Measurements from ENCODE around the gene DLGAP1. TPM values are rescaled to one million over a fixed set of nuclear protein-coding genes. Genes with fewer than 3 reads are reported as not detected.

DLGAP1 gene
- total RNA-seq, 1 donor from 2014 or later = 2.0 TPM

DNA sequence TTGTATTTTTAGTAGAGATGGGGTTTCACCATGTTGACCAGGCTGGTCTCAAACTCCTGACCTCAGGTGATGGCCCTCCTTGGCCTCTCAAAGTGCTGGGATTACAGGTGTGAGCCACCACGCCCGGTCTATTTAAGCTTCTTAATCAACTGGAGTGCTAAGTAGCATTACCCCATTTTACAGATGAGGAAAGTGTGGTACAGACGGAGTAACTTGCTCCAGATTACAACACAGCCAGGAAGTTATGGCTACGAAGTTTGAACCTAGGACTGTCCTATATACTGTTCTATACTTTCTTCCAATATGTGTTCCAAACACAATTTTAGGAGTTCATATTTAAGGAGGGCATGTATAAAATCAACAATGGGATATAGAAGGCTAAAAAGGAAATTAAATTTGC, 807.5 kb downstream of the DLGAP1 start:
- no peak for DNase-seq (ENCODE audit: low spot score in 2 of 2)
- intact Hi-C loops (cut with DNase I) = no loop called here
- TF ChIP-seq, protein P1, sequence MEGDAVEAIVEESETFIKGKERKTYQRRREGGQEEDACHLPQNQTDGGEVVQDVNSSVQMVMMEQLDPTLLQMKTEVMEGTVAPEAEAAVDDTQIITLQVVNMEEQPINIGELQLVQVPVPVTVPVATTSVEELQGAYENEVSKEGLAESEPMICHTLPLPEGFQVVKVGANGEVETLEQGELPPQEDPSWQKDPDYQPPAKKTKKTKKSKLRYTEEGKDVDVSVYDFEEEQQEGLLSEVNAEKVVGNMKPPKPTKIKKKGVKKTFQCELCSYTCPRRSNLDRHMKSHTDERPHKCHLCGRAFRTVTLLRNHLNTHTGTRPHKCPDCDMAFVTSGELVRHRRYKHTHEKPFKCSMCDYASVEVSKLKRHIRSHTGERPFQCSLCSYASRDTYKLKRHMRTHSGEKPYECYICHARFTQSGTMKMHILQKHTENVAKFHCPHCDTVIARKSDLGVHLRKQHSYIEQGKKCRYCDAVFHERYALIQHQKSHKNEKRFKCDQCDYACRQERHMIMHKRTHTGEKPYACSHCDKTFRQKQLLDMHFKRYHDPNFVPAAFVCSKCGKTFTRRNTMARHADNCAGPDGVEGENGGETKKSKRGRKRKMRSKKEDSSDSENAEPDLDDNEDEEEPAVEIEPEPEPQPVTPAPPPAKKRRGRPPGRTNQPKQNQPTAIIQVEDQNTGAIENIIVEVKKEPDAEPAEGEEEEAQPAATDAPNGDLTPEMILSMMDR (IDR thresholded peaks at IDR 0.05) = no peak
- Histone ChIP-seq H3K27me3 (no peaks in the 10 kb centered on the region), H3K27ac (no peak overlapping the region), H3K4me3 (no peak overlapping the region), H3K36me3 (no peaks in the 10 kb centered on the region), H3K4me1 (peaks cover 0 to 5% of the 10 kb centered on the region in 2 donors), H3K9me3 (no peaks in the 10 kb centered on the region)

DNA sequence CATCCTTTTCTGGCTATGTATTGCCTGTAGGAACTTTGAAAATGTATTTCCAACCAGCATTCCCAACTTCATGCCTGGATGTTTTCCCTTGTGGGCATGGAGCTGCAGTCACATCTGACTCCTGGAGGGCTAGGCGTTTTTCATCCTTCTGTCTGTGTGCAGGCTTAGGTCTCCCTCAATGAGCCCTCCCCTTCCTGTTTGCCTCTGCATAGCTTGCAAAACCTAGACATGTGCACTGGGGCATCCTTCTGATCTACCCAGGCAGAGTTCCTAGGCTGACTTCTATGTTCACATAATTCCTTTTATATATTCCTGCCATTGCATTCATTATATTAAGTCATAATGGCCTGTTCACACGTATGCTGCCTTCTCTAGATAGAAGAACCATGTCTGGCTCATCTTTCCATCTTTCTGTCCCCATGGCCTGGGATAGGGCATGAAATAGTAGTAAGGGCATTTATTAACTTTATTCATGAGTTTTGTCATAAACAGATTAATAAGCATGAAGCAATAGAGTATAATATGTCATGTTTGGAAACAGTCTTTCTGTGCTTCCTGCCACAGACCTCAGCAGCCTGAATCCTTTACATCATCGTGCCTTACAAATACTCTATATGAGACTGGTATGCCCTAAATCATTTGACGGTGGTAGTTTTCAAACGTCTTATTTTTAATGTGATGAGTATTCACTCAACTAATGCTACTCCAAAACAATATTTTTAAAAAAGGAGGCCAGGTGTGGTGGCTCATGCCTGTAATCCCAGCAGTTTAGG, 809.5 kb downstream of the DLGAP1 start:
- no peak for DNase-seq (ENCODE audit: low spot score in 2 of 2)
- intact Hi-C loops (cut with DNase I) = no loop called here
- H3K36me3 ChIP-seq = no peaks in the 10 kb centered on the region
- TF ChIP-seq, protein P1 (IDR thresholded peaks at IDR 0.05) = no peak
- no peak overlapping the region for H3K4me3 ChIP-seq
- H3K9me3 ChIP-seq = no peaks in the 10 kb centered on the region
- H3K4me1 ChIP-seq = peaks cover 0 to 3% of the 10 kb centered on the region in 2 donors
- H3K27ac ChIP-seq = no peak overlapping the region
- no peaks in the 10 kb centered on the region for H3K27me3 ChIP-seq

DNA sequence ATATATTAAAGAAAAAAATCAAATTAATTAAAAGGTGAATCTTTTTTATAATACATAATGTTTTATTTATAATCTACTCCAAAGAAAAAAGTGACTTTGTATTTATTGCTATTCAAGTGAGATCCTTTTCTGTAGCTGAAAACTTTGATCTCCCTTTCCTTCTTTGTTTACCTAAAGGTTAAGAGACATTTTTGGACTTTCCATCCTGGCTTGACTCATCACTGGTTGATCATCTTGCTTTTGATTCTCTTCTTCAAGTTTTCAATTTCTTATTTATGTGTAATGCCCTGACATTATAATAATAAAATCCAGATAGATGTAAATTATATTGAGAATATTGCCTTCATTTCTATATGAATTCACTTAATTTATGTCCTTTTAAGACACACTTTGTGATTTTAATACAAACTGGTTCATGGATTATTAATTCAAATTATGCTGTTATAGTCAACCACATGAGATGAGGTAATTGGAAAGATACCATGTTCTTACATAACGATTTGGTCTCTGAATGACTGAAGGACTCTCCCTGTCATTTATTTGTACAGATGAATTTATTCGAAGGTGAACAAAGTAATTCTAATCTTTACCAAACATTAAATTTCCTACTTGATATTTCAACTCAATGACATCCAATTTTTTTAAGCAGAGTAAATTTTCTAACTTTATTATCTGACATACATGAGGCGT, 820.7 kb downstream of the DLGAP1 start:
- DNase-seq (ENCODE audit: low spot score in 2 of 2) = no peak
- Histone ChIP-seq H3K36me3 (no peaks in the 10 kb centered on the region), H3K27me3 (no peaks in the 10 kb centered on the region), H3K9me3 (no peaks in the 10 kb centered on the region), H3K4me1 (no peaks in the 10 kb centered on the region), H3K27ac (no peak overlapping the region), H3K4me3 (no peak overlapping the region)
- TF ChIP-seq, protein P1 (IDR thresholded peaks at IDR 0.05) = no peak
- intact Hi-C loops (cut with DNase I) = no loop called here

DNA sequence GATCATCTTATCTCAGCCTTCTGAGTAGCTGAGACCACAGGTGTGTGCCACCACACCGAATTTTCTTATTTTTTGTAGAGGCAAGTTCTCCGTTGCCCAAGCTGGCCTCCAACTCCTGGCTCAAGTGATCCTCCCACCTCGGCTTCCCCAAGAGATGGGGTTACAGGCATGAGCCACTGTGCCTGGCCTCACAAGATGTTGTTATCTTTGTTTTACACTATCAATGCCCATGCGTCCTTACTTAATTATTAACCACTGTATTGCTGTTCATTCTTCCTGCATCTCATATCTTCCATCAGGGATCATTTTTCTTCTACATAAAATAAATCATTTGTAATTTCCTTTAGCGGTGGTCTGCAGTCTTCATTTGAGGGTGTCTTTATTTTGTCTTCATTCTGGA, 823.2 kb downstream of the DLGAP1 start:
- Histone ChIP-seq H3K27me3 (no peaks in the 10 kb centered on the region), H3K27ac (no peak overlapping the region), H3K36me3 (no peaks in the 10 kb centered on the region), H3K4me3 (no peak overlapping the region), H3K4me1 (no peaks in the 10 kb centered on the region), H3K9me3 (no peaks in the 10 kb centered on the region)
- intact Hi-C loops (cut with DNase I) = no loop called here
- DNase-seq (ENCODE audit: low spot score in 2 of 2) = peak in 1 of 2 donors; percentile 38
- TF ChIP-seq, protein P1 (IDR thresholded peaks at IDR 0.05) = no peak

DNA sequence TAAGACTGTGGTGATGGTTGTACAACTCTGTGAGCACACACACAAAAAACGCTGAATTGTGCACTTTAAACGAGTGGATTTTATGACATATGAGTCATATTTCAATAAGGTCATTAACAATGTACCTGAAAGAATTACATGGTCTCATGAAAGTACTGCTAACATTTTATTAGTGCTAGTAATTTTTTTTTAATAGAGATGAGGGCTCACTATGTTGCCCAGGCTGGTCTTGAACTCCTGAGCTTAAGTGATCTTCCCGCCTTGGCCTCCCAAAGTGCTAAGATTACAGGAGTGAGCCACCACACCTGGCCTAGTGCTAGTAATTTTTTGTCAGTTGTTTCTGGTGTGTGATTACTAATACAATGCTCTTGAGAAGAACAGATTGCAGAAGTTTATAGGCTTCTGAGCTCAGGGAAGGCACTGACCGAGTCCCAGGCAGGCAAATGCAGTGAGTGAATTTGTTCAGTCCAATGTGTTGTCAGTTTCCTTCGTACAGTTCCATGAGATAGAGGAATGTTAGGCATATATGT, 828.1 kb downstream of the DLGAP1 start:
- TF ChIP-seq, protein P1 (IDR thresholded peaks at IDR 0.05) = no peak

More for the DNA sequence above, 828.1 kb downstream of the DLGAP1 start:
- peaks cover 10 to 34% of the 10 kb centered on the region in 2 donors for H3K4me1 ChIP-seq
- H3K9me3 ChIP-seq = no peaks in the 10 kb centered on the region
- no peak overlapping the region for H3K4me3 ChIP-seq
- H3K27ac ChIP-seq = peak overlapping the region; percentile 10 to 28
- H3K36me3 ChIP-seq = no peaks in the 10 kb centered on the region
- no peak for DNase-seq (ENCODE audit: low spot score in 2 of 2)
- intact Hi-C loops (cut with DNase I) = loop anchor here (5.0 to 10.0 kb wide), 2 partner anchors 40 to 1668 kb away; partner anchors contain the start of gene ZBTB14
- H3K27me3 ChIP-seq = no peaks in the 10 kb centered on the region

All from ascending aorta (tissue), 2 donors.